Rectal smooth muscle tissue (tissue), 1 donor: ENCODE measurements around the gene GSTA2.

Source experiments
- H3K27ac ChIP-seq: one replicate; pipeline ENCODE4 v1.7.0; 2013; ENCODE audit warnings: low read depth, low read length, inconsistent platforms
- H3K27me3 ChIP-seq: one replicate; pipeline ENCODE4 v1.7.0; 2013; ENCODE audit warnings: low read length; ENCODE audit not compliant: control insufficient read depth, insufficient read depth
- H3K36me3 ChIP-seq: one replicate; pipeline ENCODE4 v1.7.0; 2013; ENCODE audit warnings: low read length; ENCODE audit not compliant: control insufficient read depth, insufficient read depth
- H3K4me1 ChIP-seq: one replicate; pipeline ENCODE4 v1.7.0; 2013; ENCODE audit warnings: low read length; ENCODE audit not compliant: control insufficient read depth, insufficient read depth
- H3K4me3 ChIP-seq: one replicate; pipeline ENCODE4 v1.7.0; 2013; ENCODE audit warnings: low read length
- H3K9ac ChIP-seq: one replicate; pipeline ENCODE4 v1.7.0; 2013; ENCODE audit warnings: low read length

Gene GSTA2

GRCh38 chr6:52731719-52732118 is 31.6 kb downstream of the GSTA2 start:
- H3K27ac ChIP-seq = no peak overlapping the region
- no peaks in the 10 kb centered on the region for H3K27me3 ChIP-seq
- no peaks in the 10 kb centered on the region for H3K4me1 ChIP-seq
- no peak overlapping the region for H3K9ac ChIP-seq
- H3K36me3 ChIP-seq = no peaks in the 10 kb centered on the region
- no peak overlapping the region for H3K4me3 ChIP-seq

GRCh38 chr6:52729576-52729975 is 33.7 kb downstream of the GSTA2 start:
- no peak overlapping the region for H3K9ac ChIP-seq
- no peaks in the 10 kb centered on the region for H3K36me3 ChIP-seq
- no peaks in the 10 kb centered on the region for H3K4me1 ChIP-seq
- H3K27me3 ChIP-seq = no peaks in the 10 kb centered on the region
- no peak overlapping the region for H3K27ac ChIP-seq
- no peak overlapping the region for H3K4me3 ChIP-seq

GRCh38 chr6:52728394-52728793 is 34.9 kb downstream of the GSTA2 start:
- Histone ChIP-seq H3K27ac (no peak overlapping the region), H3K9ac (no peak overlapping the region), H3K27me3 (no peaks in the 10 kb centered on the region), H3K36me3 (no peaks in the 10 kb centered on the region), H3K4me1 (no peaks in the 10 kb centered on the region), H3K4me3 (no peak overlapping the region)

DNA sequence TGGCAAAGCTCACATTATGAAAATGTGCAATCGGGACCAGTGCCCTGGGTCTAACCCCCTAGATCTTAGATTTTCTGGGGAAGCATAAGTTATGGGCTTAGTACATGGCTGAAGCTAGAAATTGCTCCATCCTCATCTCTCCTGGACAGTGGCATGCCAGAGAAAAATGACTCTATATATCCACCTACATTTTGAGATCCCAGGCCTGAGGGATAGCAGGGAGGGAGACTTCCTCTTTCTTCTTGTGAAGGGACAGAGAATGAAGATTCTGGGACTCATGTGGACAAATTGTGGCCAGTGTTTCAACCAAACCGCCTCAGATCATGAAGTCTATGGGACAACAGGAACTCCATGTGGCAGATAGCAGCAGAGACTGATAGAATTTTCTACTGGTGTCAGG is 35.4 kb downstream of the GSTA2 start:
- Histone ChIP-seq H3K27ac (no peak overlapping the region), H3K4me1 (no peaks in the 10 kb centered on the region)

GRCh38 chr6:52726741-52727535 is 36.3 kb downstream of the GSTA2 start:
- Histone ChIP-seq H3K4me3 (no peak overlapping the region), H3K27ac (no peak overlapping the region), H3K27me3 (no peaks in the 10 kb centered on the region), H3K4me1 (no peaks in the 10 kb centered on the region), H3K36me3 (no peaks in the 10 kb centered on the region), H3K9ac (no peak overlapping the region)

More for the DNA sequence above, 35.4 kb downstream of the GSTA2 start:
- no peaks in the 10 kb centered on the region for H3K36me3 ChIP-seq
- H3K9ac ChIP-seq = no peak overlapping the region
- no peaks in the 10 kb centered on the region for H3K27me3 ChIP-seq
- no peak overlapping the region for H3K4me3 ChIP-seq

DNA sequence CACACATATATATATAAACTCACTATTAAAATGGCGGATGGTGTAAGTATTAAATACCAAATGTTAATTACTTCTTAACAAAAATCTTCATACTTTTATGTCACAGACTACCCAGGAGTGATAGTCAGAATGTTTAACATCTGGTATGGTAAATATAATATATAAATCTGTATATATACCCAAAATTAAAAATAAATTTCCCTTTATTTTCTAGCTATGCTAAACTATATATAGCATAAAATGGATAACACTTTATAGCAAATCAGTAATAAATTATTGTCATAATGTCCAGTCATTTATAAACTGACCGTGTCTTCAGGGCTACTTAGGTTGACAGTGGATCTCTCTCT is 37.1 kb downstream of the GSTA2 start:
- no peak overlapping the region for H3K27ac ChIP-seq
- no peak overlapping the region for H3K4me3 ChIP-seq
- H3K9ac ChIP-seq = no peak overlapping the region
- no peaks in the 10 kb centered on the region for H3K36me3 ChIP-seq
- H3K27me3 ChIP-seq = no peaks in the 10 kb centered on the region
- no peaks in the 10 kb centered on the region for H3K4me1 ChIP-seq

DNA sequence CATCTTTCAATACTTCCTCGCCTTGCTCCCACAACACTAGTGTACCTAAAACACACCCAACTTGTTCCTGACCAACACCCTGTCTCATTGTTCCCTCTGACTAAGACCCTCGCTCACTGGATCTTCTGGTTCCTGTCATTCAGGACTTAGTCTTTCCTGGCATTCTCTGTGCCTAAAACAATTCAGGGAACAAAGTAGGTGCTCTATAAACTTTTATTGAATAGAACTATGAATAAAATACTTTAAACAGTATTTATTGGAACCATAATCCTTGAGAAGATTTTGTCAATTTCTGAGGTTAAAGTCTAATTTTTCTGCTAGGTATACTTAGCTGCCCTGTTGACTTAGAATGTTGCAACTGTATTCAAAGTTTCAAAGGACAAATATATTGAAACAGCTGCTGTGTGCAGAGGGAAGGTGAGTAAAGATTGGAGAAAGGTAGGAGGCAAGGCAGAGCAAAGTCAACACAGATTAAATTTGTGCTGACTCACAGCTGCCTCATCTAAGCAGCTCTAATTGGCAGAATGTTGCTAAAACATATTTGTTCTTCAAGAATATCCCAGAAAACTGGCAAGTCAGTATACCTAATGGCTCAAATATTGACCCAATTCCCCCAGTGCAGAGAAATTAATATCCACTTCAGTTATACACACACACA is 37.6 kb downstream of the GSTA2 start:
- Histone ChIP-seq H3K27me3 (no peaks in the 10 kb centered on the region), H3K27ac (no peak overlapping the region), H3K4me1 (no peaks in the 10 kb centered on the region), H3K4me3 (no peak overlapping the region), H3K36me3 (no peaks in the 10 kb centered on the region), H3K9ac (no peak overlapping the region)

DNA sequence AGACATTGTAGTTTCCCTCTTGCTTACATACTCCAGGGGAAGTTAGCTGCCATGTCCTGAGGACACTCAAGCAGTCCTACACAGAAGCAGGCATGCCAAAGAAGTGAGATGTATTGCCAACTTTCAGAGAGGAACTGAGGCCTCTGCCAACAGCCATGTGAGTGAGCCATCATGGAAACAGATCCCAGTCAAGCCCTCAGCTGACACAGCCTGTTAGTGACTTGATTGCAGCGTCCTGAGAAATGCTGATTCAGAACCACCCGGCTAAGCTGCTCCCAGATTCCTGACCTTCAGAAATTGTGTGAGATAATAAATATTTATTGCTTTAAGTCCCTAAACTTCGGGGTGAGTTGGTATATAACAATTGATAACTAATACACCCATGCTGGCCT is 38.1 kb downstream of the GSTA2 start:
- no peak overlapping the region for H3K4me3 ChIP-seq
- no peaks in the 10 kb centered on the region for H3K4me1 ChIP-seq
- no peak overlapping the region for H3K27ac ChIP-seq
- H3K36me3 ChIP-seq = no peaks in the 10 kb centered on the region
- no peak overlapping the region for H3K9ac ChIP-seq
- no peaks in the 10 kb centered on the region for H3K27me3 ChIP-seq

DNA sequence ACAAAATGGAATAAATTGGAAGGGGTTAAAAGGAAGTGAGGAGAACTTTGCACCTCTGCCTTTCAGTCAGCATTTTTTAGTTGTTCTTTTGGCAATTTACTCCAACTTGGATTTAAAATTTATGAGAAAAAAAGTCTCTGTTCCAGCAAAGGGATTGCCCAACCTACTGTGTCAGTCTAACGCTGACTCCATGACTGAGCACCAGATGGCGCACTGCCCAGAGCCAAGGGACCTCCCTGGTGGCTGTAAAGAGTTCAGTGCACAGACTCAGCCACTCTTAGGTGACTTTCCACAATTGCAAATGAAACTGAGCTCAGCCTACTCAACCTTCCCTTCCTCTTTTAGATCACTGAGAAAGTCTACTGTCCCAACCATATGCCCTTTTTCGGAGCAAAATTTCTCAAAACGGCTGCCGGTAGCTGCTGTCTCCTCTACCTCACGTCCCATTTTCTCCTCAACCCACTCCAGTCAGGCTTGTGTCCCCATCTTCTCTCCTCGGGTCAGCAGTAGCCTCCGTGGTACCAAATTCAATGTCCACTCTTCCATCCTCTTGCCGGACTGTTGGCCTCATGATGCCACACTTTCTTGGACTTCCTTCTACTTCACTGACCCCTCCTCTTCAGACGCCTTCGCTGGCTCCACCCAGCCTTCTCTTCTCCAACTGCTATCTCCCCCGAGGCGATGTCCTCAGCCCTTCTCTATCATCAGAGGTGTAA is 38.7 kb downstream of the GSTA2 start:
- Histone ChIP-seq H3K36me3 (no peaks in the 10 kb centered on the region), H3K4me1 (no peaks in the 10 kb centered on the region), H3K4me3 (no peak overlapping the region), H3K27me3 (no peaks in the 10 kb centered on the region), H3K9ac (no peak overlapping the region), H3K27ac (no peak overlapping the region)

DNA sequence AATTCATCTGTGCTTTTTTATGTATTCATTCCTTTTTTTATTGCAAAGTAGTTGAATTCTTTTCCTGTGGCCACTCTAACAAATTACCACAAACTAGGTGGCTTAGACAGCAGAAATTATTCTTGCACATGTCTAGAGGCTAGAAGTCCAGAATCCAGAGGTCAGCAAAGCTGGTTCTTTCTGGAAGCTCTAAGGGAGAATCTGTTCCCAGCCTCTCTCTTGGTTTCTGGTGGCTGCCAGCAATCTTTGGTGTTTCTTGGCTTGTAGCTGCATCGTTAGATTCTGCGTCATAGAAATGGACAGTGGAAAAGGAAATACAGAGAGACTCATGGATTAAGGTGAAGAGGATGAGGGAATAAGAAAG is 39.3 kb downstream of the GSTA2 start:
- Histone ChIP-seq H3K4me1 (no peaks in the 10 kb centered on the region), H3K27ac (no peak overlapping the region), H3K9ac (no peak overlapping the region), H3K4me3 (no peak overlapping the region), H3K36me3 (no peaks in the 10 kb centered on the region), H3K27me3 (no peaks in the 10 kb centered on the region)

DNA sequence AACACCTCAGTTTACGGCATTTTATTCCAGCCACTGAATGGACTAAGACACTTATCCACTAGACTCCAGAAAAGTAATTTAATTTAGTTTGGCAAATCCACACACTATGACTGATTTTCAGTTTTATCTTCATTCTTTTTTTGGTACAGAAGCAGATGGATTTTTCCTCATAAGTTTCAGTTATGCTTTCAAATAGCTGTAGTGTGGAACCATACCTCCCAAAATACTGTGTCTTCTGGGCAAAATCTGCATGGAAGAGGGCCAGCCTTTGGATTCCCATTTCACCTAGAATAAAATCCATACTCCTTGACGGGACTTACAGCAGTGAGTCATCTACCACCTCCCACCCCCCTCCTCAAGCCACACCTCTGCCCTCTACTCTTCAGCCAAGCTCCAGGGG is 43.0 kb downstream of the GSTA2 start:
- Histone ChIP-seq H3K27ac (no peak overlapping the region), H3K36me3 (no peaks in the 10 kb centered on the region), H3K4me1 (no peaks in the 10 kb centered on the region)

GRCh38 chr6:52718550-52718949 is 44.7 kb downstream of the GSTA2 start:
- no peak overlapping the region for H3K4me3 ChIP-seq
- no peaks in the 10 kb centered on the region for H3K36me3 ChIP-seq
- H3K27ac ChIP-seq = no peak overlapping the region
- no peaks in the 10 kb centered on the region for H3K27me3 ChIP-seq
- H3K9ac ChIP-seq = no peak overlapping the region
- H3K4me1 ChIP-seq = no peaks in the 10 kb centered on the region

More for the DNA sequence above, 43.0 kb downstream of the GSTA2 start:
- H3K9ac ChIP-seq = no peak overlapping the region
- no peak overlapping the region for H3K4me3 ChIP-seq
- H3K27me3 ChIP-seq = no peaks in the 10 kb centered on the region
